ENCODE measurements around the gene LIMS2. TPM values are rescaled to one million over a fixed set of nuclear protein-coding genes. Genes with fewer than 3 reads are reported as not detected.
A peak's percentile ranks its signal among the peaks of the same experiment; 100 is the strongest.

LIMS2 gene
- total RNA-seq, 1 donor = 14.8 TPM

DNA sequence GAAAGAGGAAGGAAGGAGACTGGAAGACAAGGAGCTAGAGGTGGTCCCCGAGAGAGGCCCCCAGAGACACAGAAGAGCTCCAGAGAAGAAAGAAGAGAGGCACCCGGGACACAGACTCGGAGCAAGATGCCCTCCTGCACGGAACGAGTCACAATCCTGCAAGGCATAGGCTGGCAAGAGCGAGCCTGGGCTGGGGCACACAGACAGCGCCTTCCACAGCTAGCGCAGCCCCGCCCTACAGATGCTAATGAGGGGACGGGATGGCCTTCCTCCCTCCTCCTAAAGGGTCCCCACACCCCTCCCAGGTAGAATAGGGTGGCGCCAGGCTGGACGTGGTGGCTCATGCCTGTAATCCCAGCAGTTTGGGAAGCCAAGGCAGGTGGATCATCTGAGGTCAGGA is 49.2 kb downstream of the LIMS2 start:
- H3K4me2 ChIP-seq (ENCODE audit: insufficient read depth, low read length) = no peak overlapping the region
- peaks cover 5% of the 10 kb centered on the region for H3K4me1 ChIP-seq (ENCODE audit: insufficient read depth, low read length)
- H3K9me3 ChIP-seq (ENCODE audit: low read depth, low read length) = no peaks in the 10 kb centered on the region
- TF ChIP-seq, protein P1, sequence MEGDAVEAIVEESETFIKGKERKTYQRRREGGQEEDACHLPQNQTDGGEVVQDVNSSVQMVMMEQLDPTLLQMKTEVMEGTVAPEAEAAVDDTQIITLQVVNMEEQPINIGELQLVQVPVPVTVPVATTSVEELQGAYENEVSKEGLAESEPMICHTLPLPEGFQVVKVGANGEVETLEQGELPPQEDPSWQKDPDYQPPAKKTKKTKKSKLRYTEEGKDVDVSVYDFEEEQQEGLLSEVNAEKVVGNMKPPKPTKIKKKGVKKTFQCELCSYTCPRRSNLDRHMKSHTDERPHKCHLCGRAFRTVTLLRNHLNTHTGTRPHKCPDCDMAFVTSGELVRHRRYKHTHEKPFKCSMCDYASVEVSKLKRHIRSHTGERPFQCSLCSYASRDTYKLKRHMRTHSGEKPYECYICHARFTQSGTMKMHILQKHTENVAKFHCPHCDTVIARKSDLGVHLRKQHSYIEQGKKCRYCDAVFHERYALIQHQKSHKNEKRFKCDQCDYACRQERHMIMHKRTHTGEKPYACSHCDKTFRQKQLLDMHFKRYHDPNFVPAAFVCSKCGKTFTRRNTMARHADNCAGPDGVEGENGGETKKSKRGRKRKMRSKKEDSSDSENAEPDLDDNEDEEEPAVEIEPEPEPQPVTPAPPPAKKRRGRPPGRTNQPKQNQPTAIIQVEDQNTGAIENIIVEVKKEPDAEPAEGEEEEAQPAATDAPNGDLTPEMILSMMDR (IDR thresholded peaks at IDR 0.05; ENCODE audit: extremely low read depth, low read depth, low read length) = no peak
- peak; percentile 76 for DNase-seq (ENCODE audit: insufficient read length, low spot score, missing footprints)
- no peaks in the 10 kb centered on the region for H4K20me1 ChIP-seq (ENCODE audit: insufficient read depth, low read length)
- H3K4me3 ChIP-seq (ENCODE audit: insufficient read depth, low read length) = no peak overlapping the region
- no peaks in the 10 kb centered on the region for H3K36me3 ChIP-seq (ENCODE audit: insufficient read depth, low read length)
- H2AFZ ChIP-seq (ENCODE audit: low read length) = no peak overlapping the region
- H3K27me3 ChIP-seq (ENCODE audit: insufficient read depth, low read length) = no peaks in the 10 kb centered on the region
- H3K27ac ChIP-seq (ENCODE audit: low read depth, low read length) = no peak overlapping the region
- no peaks in the 10 kb centered on the region for H3K79me2 ChIP-seq (ENCODE audit: insufficient read depth, low read length)

DNA sequence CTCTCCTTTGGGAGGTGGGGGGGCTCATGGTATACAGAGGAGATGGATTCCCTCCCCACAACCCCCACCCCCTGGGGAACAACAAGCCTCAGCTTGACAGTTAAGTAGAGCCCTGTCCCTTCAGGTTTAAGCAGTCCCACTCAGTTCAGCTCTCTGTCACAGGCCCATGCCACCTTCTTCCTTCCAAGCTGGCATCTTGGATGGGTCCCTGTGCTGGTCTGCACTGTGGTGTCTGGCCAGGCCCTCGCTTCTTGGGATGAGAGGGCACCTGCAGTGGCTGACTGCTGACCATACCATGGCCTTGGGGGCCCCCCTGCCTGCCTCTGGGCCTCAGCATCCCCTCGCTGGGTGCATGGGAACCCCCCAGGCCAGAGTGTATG is 49.8 kb downstream of the LIMS2 start:
- Histone ChIP-seq H3K4me2 (ENCODE audit: insufficient read depth, low read length) (no peak overlapping the region), H3K9me3 (ENCODE audit: low read depth, low read length) (no peaks in the 10 kb centered on the region), H2AFZ (ENCODE audit: low read length) (no peak overlapping the region), H4K20me1 (ENCODE audit: insufficient read depth, low read length) (no peaks in the 10 kb centered on the region), H3K79me2 (ENCODE audit: insufficient read depth, low read length) (no peaks in the 10 kb centered on the region), H3K36me3 (ENCODE audit: insufficient read depth, low read length) (no peaks in the 10 kb centered on the region), H3K4me1 (ENCODE audit: insufficient read depth, low read length) (peaks cover 5% of the 10 kb centered on the region), H3K4me3 (ENCODE audit: insufficient read depth, low read length) (no peak overlapping the region), H3K27ac (ENCODE audit: low read depth, low read length) (no peak overlapping the region), H3K27me3 (ENCODE audit: insufficient read depth, low read length) (no peaks in the 10 kb centered on the region)
- TF ChIP-seq, protein P1 (IDR thresholded peaks at IDR 0.05; ENCODE audit: extremely low read depth, low read depth, low read length) = no peak
- peak; percentile 73 for DNase-seq (ENCODE audit: insufficient read length, low spot score, missing footprints)

DNA sequence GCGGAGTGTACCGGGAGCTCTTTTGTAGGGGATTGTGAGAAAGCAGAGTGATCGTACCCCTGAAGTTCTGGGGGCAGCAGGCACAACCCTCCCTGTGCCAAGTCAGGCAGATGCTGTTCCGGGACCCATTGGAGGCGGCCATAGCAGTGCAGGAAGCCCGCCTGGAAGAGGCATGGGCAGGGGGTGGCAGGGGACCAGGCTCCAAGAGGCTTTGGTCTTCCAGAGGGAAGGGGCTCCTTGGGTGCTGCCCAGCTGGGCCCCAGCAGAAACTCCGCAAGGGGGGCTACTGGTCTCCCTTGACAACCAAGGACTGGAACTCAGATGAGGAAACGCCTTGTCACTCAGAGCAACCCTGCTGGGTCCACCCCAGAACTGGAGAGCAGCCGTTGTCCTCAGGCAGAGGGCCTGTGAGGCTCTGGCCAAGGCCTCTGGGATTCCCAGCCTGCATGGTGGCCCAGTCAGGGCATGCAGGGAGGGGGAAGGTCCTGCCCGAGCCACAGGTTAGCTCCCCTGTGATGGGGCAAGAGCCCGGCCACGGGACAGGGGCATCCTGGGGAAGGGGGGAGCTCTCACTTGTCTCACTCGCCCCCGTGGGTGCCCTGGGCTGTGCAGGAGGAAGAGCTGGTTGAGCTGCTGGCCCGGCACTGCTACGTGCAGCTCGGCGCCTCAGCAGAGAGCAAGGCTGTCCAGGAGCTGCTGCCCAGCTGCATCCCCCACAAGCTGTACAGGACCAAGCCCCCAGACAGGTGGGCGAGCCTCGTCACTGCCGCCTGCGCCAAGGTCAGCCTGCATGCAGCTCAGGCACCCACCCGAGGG is 50.4 kb downstream of the LIMS2 start:
- H3K4me1 ChIP-seq (ENCODE audit: insufficient read depth, low read length) = peaks cover 5% of the 10 kb centered on the region
- H3K4me2 ChIP-seq (ENCODE audit: insufficient read depth, low read length) = no peak overlapping the region
- H3K4me3 ChIP-seq (ENCODE audit: insufficient read depth, low read length) = no peak overlapping the region
- H2AFZ ChIP-seq (ENCODE audit: low read length) = no peak overlapping the region
- no peaks in the 10 kb centered on the region for H3K79me2 ChIP-seq (ENCODE audit: insufficient read depth, low read length)
- no peak overlapping the region for H3K27ac ChIP-seq (ENCODE audit: low read depth, low read length)
- peak; percentile 91 for DNase-seq (ENCODE audit: insufficient read length, low spot score, missing footprints)
- TF ChIP-seq, protein P1 (IDR thresholded peaks at IDR 0.05; ENCODE audit: extremely low read depth, low read depth, low read length) = no peak
- H4K20me1 ChIP-seq (ENCODE audit: insufficient read depth, low read length) = no peaks in the 10 kb centered on the region
- H3K9me3 ChIP-seq (ENCODE audit: low read depth, low read length) = no peaks in the 10 kb centered on the region
- no peaks in the 10 kb centered on the region for H3K36me3 ChIP-seq (ENCODE audit: insufficient read depth, low read length)
- no peaks in the 10 kb centered on the region for H3K27me3 ChIP-seq (ENCODE audit: insufficient read depth, low read length)

DNA sequence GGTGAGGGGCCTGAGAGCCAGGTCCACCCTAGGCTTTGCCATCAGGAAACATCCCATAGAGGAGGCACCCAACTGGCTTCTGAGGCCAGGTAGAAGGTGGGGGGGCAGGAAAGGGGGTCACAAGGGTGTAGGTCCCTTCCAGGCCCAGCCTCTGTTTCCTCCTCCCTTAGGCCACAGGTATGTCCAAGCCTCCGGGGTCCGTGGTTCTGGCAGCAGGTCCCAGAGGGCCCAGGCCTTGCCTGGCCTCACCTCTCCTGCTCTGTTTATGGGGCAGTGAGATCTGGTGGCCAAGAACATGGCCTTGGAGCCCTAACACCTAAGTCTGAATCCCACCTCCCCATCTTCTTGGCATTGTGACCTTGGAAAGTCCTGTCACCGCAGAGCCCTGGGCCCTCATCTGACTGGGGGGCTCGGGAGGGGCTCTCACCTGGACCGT is 51.0 kb downstream of the LIMS2 start:
- no peaks in the 10 kb centered on the region for H3K79me2 ChIP-seq (ENCODE audit: insufficient read depth, low read length)
- TF ChIP-seq, protein P1 (IDR thresholded peaks at IDR 0.05; ENCODE audit: extremely low read depth, low read depth, low read length) = no peak
- H3K9me3 ChIP-seq (ENCODE audit: low read depth, low read length) = no peaks in the 10 kb centered on the region
- H2AFZ ChIP-seq (ENCODE audit: low read length) = no peak overlapping the region
- no peak overlapping the region for H3K27ac ChIP-seq (ENCODE audit: low read depth, low read length)
- H3K4me2 ChIP-seq (ENCODE audit: insufficient read depth, low read length) = no peak overlapping the region
- no peaks in the 10 kb centered on the region for H4K20me1 ChIP-seq (ENCODE audit: insufficient read depth, low read length)
- H3K4me3 ChIP-seq (ENCODE audit: insufficient read depth, low read length) = no peak overlapping the region
- DNase-seq (ENCODE audit: insufficient read length, low spot score, missing footprints) = peak; percentile 82
- H3K4me1 ChIP-seq (ENCODE audit: insufficient read depth, low read length) = peaks cover 5% of the 10 kb centered on the region
- H3K27me3 ChIP-seq (ENCODE audit: insufficient read depth, low read length) = no peaks in the 10 kb centered on the region
- H3K36me3 ChIP-seq (ENCODE audit: insufficient read depth, low read length) = no peaks in the 10 kb centered on the region
